Tibial artery (tissue), 4 donors: ENCODE data around the gene TSPAN9.

Experiments used
- DNase-seq, 2 donors: peaks; one replicate each; pipeline ENCODE4 v3.0.0-alpha.2; 2019
- H3K27ac ChIP-seq, 2 donors: fragments of 200-600 bp; sonication (generic) in 1 of 2; 1 replicate in 1 of 2; 2 replicates in 1 of 2; pipeline ENCODE4 v1.5.1; 2018 to 2019; ENCODE audit warnings: mild to moderate bottlenecking in 1 of 2
- H3K27me3 ChIP-seq, 2 donors: fragments of 200-600 bp; sonication (generic) in 1 of 2; one replicate each; pipeline versions ENCODE4 v1.5.1 to v1.6.0; 2016 to 2019
- H3K36me3 ChIP-seq, 3 donors: fragments of 200-600 bp; sonication (generic) in 2 of 3; one replicate each; pipeline ENCODE4 v1.5.1; 2016 to 2019; ENCODE audit warnings: mild to moderate bottlenecking in 2 of 3
- H3K4me1 ChIP-seq, 4 donors: fragments of 200-600 bp; sonication (generic) in 2 of 4; 1 replicate in 3 of 4; 2 replicates in 1 of 4; pipeline ENCODE4 v1.5.1; 2016 to 2019
- H3K4me3 ChIP-seq, 2 donors: fragments of 200-600 bp; sonication (generic) in 1 of 2; 1 replicate in 1 of 2; 2 replicates in 1 of 2; pipeline ENCODE4 v1.5.1; 2018 to 2019; ENCODE audit warnings: mild to moderate bottlenecking in 2 of 2
- H3K9me3 ChIP-seq, 3 donors: fragments of 200-600 bp; sonication (generic) in 1 of 3; one replicate each; pipeline ENCODE4 v1.5.1; 2016 to 2019
- CTCF ChIP-seq, 2 experiments: fragments of 200-600 bp in 1 of 2; fragments of 450-650 bp in 1 of 2; IDR thresholded peaks; one replicate each; pipeline ENCODE4 v1.5.1; 2017 to 2019; ENCODE audit warnings: antibody characterized with exemption in 2 of 2, mild to moderate bottlenecking in 1 of 2, moderate library complexity in 1 of 2
- intact Hi-C: fragments of 100-400 bp; cut with DNase I; formaldehyde crosslinking; loops from one replicate; pipeline ENCODE4 v1.15.0; 2023; ENCODE audit warnings: low total_unique reads

The TSPAN9 gene

GRCh38 chr12:3038166-3038565 is 39.0 kb upstream of the TSPAN9 start:
- Histone ChIP-seq H3K9me3 (no peaks in the 10 kb centered on the region), H3K27ac (no peak overlapping the region), H3K4me3 (no peak overlapping the region), H3K4me1 (peaks cover 0 to 16% (median 7%) of the 10 kb centered on the region in 4 donors), H3K36me3 (peaks cover 18 to 43% (median 32%) of the 10 kb centered on the region in 3 donors), H3K27me3 (no peaks in the 10 kb centered on the region)
- DNase-seq, result no peak
- TF ChIP-seq CTCF (IDR thresholded peaks at IDR 0.05), result no peak
- intact Hi-C loops, result loop anchor here (10.0 kb wide), 1 partner anchor 183 kb away; the partner anchor contains the start of gene TEX52

- Histone ChIP-seq H3K36me3 (peaks cover 18 to 43% (median 32%) of the 10 kb centered on the region in 3 donors), H3K4me1 (peaks cover 0 to 13% (median 7%) of the 10 kb centered on the region in 4 donors), H3K27me3 (no peaks in the 10 kb centered on the region), H3K9me3 (no peaks in the 10 kb centered on the region), H3K4me3 (no peak overlapping the region), H3K27ac (no peak overlapping the region)
- TF ChIP-seq CTCF (IDR thresholded peaks at IDR 0.05), result no peak
- intact Hi-C loops, result loop anchor here (10.0 kb wide), 1 partner anchor 184 kb away; the partner anchor contains the start of gene TEX52
- no peak for DNase-seq
Measured at GRCh38 chr12:3038926-3039510, 38.2 kb upstream of the TSPAN9 start.

GRCh38 chr12:3040026-3040656 is 37.0 kb upstream of the TSPAN9 start:
- intact Hi-C loops, result no loop called here
- Histone ChIP-seq H3K9me3 (no peaks in the 10 kb centered on the region), H3K4me3 (no peak overlapping the region), H3K4me1 (peaks cover 0 to 10% (median 7%) of the 10 kb centered on the region in 4 donors), H3K27ac (no peak overlapping the region), H3K27me3 (no peaks in the 10 kb centered on the region), H3K36me3 (peaks cover 18 to 43% (median 32%) of the 10 kb centered on the region in 3 donors)
- TF ChIP-seq CTCF (IDR thresholded peaks at IDR 0.05), result no peak
- DNase-seq, result no peak

GRCh38 chr12:3040663-3041544 is 36.3 kb upstream of the TSPAN9 start:
- Histone ChIP-seq H3K36me3 (peaks cover 18 to 43% (median 32%) of the 10 kb centered on the region in 3 donors), H3K9me3 (no peaks in the 10 kb centered on the region), H3K27ac (no peak overlapping the region), H3K27me3 (no peaks in the 10 kb centered on the region), H3K4me1 (peaks cover 0 to 10% (median 7%) of the 10 kb centered on the region in 4 donors), H3K4me3 (no peak overlapping the region)
- intact Hi-C loops, result no loop called here
- TF ChIP-seq CTCF (IDR thresholded peaks at IDR 0.05), result no peak
- DNase-seq, result no peak

- Histone ChIP-seq H3K27ac (no peak overlapping the region), H3K4me1 (peaks cover 0 to 10% (median 7%) of the 10 kb centered on the region in 4 donors), H3K4me3 (no peak overlapping the region), H3K27me3 (no peaks in the 10 kb centered on the region), H3K36me3 (peaks cover 18 to 43% (median 32%) of the 10 kb centered on the region in 3 donors), H3K9me3 (no peaks in the 10 kb centered on the region)
- intact Hi-C loops, result no loop called here
- DNase-seq, result peak; percentile 62 to 80
- TF ChIP-seq CTCF (IDR thresholded peaks at IDR 0.05), result peak; percentile 58 to 63
Measured at GRCh38 chr12:3041558-3042164, 35.5 kb upstream of the TSPAN9 start.
